ENCODE data around the gene PCSK2.

PCSK2 gene

DNA sequence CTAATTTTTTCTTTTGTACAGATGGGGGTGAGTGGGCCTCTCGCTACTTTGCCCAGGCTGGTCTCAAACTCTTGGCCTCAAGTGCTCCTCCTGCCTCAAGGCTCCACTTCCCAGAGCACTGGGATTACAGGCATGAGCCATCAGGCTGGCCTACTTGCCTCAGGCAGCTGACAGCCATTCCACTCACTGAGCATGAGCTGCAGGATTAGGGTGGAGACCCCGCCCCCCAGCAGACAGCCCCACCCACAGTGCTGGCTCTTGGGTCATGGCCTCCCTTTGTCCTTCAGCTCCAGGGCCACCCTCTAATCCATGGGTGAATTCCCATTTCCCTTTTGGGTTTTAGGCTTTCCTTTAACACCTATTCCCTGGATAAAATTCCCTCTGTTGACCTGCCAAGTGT lies 222.2 kb downstream of the PCSK2 start:
- DNase-seq = no peak

DNA sequence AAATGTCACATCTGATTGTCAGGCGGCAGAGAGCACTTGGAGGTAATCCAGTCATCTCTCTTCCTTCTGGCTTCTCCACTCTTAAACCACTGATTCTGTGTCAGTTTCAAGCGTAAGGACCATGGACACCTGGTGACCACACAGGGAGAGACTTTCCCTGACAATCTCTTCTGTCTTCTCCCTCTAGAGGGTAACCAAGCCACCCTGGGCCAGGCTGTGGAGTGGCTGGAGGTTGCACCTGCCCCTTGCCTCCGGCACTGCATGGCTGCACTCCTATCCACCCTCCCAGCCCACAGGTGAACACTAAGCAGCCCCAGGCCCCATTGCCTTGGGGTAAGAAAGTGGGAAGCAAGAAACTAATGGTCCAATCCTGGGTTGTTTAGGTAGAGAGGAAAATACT lies 225.6 kb downstream of the PCSK2 start:
- peak; percentile 15 to 45 for DNase-seq

- peak in 1 of 2 experiments; percentile 11 for DNase-seq
These were observed 226.8 kb downstream of the PCSK2 start for GRCh38 chr20:17453592-17453991.

GRCh38 chr20:17456279-17456678 lies 229.4 kb downstream of the PCSK2 start:
- DNase-seq = no peak

- DNase-seq = no peak
These were observed 230.2 kb downstream of the PCSK2 start for GRCh38 chr20:17457079-17457478.

GRCh38 chr20:17457588-17458190 lies 230.8 kb downstream of the PCSK2 start:
- DNase-seq = no peak

DNA sequence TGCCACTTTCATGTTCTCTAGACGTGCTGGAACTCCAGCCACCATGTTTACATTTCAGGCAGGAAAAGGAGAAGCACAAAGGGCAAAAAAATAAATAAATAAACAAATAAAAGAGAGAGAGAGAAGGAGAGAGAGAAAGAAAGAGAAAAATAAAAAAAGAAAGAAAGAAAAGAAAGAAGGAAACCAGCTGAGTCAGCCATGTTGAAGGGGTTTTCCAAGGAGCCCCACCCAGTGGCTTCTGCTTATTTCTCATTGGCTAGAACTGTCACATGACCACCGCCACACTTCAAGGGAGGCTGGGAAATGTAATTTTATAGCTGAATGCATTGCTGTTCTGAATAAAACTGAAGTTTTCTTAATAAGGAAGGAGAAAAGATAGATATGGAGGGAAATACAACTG lies 233.3 kb downstream of the PCSK2 start:
- DNase-seq = no peak

- no peak for DNase-seq
These were observed 235.1 kb downstream of the PCSK2 start for GRCh38 chr20:17461941-17462340.

DNA sequence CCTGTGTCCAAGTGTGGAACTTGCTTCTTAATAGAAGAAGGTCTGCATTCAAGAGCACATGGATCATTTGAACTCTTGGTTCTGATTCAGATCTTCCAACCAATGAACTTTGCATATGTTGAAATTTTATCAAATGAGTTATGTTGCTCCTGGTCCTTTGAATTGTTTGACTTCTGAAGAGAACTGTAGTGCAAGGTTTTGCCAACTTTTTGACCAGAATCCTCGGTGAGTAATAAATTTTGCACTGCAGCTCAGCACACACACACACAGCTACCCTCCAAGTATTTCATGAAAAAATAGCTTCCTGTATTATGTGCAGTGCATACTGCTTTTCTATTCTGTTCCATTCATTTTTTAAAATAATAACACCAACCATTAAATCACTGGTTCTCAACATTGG lies 236.9 kb downstream of the PCSK2 start:
- no peak for DNase-seq

DNA sequence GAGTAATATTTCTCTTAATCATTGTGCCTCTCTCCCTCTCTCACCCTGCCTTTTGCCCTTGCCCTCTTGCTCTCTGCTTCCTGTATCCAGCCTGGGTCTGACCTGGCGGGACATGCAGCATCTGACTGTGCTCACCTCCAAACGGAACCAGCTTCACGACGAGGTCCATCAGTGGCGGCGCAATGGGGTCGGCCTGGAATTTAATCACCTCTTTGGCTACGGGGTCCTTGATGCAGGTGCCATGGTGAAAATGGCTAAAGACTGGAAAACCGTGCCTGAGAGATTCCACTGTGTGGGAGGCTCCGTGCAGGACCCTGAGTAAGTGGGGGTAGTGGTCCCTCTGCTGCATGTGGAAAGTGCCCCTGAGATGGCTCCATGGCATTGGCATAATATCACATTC lies 238.4 kb downstream of the PCSK2 start:
- DNase-seq = no peak

- DNase-seq = no peak
These were observed 239.8 kb downstream of the PCSK2 start for GRCh38 chr20:17466641-17467040.

GRCh38 chr20:17467120-17467655 lies 240.3 kb downstream of the PCSK2 start:
- DNase-seq = no peak

- DNase-seq = no peak
These were observed 241.4 kb downstream of the PCSK2 start for GRCh38 chr20:17468073-17468840.

DNA sequence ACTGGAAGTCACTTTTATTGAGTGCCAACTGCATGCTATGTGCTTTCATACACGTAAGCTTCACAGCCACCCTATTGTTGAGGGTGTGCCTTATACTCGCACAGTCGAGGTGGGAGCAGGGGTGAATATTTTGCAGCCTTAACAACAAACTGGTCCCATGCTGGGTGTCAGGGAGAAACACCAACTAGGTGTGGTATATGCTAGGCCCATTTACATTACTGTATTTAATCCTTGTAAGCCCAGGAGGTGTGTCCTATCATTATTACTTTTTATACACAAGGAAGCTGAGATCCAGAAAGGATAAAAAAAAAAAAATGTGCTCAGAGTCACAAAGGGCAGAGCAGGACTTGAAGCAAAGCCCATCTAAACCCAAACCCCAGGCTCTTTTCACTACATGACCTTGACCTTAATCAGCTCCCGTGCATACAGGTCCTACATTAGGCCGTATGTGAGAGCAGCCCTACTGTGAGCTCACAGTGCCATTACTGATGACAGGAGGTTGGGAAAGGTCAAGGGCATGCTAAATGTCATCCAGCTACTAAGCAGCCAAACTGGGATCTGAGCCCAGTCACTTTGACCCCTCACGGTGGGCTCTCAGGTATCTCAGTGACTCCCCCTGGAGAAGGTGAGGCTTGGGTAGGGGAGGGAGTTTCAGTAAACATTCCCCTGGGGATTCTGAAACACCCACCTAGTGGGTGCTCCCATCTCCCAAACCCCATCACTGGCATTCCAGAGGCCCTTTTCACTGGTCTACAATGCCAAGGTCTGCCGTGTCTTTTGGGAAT lies 242.6 kb downstream of the PCSK2 start:
- DNase-seq = no peak

DNA sequence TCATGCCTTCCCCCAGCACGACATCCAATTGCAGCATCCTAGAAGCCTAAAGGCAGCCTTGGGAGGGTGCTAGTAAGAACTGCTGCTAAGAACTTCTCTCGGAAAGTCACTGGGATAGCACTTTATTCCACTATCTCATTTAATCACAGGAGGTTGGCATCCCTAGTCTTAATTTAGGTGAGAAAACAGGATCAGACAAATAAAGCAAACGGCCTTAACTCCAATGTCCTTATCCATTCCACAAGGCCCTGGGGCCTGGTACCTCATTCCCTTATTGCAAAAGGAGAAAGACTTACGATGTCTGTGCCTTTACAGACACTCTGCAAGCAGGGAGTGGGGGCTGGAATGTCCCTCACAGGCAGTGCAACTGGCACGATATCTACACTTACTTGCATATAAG lies 243.7 kb downstream of the PCSK2 start:
- DNase-seq = no peak

DNA sequence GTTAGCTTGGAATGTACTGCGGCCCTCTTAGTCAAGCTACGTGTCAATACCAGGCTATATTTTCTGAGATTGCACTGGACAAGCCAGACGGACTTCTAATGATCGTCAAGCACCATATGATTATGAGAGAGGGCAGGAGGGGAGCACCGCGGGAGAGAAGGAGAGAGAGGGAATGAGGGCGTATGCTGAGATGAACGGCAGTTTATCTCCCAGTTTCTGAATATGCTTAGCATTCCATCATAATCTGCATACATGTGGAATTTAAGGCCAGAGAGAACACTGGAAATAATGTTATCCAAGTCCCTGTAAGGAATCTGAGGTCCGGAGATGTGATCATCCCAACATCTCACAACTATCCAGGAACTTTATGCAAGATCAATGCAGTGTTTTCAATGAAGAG lies 244.1 kb downstream of the PCSK2 start:
- no peak for DNase-seq

- DNase-seq = no peak
These were observed 244.9 kb downstream of the PCSK2 start for GRCh38 chr20:17471606-17472187.

DNA sequence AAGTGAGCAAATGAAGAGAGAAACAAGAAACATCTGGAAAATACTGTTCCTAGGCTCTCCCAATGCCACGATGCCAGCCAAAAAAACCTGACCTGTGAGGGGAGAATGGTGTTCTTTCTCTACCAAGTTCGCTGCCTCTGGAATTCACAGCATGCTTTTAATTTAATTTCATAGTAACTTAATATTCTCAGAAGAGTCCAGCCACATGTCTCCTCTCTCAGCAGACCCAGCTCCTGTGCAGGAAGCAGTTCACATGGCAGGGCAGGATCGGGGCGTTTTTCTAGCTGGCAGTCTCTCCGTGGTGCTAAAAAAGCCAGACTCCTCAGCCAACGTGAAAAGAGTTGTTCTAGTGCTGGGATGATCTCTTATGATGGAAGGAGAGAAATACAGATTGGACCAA lies 246.8 kb downstream of the PCSK2 start:
- DNase-seq = no peak

DNA sequence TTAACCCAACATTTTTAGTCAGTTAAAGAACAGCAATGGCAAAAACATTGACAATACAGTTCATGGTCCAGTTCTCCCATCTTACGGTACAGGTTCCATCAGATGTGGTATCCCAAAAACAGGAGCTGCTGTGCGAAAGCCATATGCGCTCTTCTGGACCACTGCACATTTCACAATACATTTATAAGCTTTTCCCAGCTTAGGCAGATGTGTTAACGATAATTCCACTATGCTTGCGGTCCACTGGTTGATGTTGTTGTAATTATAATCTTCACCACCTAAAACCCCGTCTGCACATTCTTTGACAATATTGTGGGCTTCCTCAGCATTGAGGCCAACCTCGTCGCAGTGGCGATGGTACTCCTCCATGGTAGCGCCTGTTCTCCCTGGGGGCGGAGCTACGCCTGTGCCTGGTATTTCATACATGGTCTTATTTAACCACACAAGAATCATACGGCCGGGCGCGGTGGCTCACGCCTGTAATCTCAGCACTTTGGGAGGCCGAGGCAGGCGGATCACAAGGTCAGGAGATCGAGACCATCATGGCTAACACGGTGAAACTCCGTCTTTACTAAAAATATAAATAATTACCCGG lies 252.3 kb downstream of the PCSK2 start:
- DNase-seq = no peak

- DNase-seq = no peak
These were observed 253.9 kb downstream of the PCSK2 start for GRCh38 chr20:17480696-17481095.

DNA sequence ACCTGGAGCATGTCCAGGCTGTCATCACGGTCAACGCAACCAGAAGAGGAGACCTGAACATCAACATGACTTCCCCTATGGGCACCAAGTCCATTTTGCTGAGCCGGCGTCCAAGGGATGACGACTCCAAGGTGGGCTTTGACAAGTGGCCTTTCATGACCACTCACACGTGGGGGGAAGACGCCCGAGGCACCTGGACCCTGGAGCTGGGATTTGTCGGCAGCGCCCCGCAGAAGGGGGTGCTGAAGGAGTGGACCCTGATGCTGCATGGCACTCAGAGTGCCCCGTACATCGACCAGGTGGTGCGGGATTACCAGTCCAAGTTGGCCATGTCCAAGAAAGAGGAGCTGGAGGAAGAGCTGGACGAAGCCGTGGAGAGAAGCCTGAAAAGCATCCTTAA lies 254.8 kb downstream of the PCSK2 start:
- DNase-seq = no peak

DNA sequence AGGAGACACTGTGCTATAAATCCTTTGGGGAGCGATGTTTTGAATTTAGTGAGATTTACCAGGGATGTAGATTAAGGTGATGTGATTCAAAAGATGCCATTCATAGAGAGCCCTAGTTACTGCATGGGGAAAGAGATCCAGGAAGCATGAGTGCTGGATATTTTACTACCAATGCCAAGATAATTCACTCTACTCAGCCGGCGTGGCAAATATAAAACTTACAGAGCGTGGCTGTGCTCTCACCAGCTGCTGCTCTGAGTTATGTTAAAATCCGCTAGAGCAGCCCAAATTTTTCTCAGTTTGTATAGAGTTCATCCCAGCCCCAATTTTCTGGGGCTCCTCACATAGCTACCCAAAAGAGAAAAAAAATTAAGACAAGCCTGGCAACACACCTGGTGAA lies 255.7 kb downstream of the PCSK2 start:
- DNase-seq = peak in 1 of 2 experiments; percentile 15

- DNase-seq = no peak
These were observed 258.2 kb downstream of the PCSK2 start for GRCh38 chr20:17485017-17485416.

Data from NCI-H526 (cell line).